Gastroesophageal sphincter (tissue), 3 donors: ENCODE results near the gene FGF3.

Experiments used
- CTCF ChIP-seq, 4 experiments: fragments of 200-600 bp in 2 of 4; fragments of 450-650 bp in 2 of 4; sonication (generic) in 1 of 4; IDR thresholded peaks; one replicate each; pipeline ENCODE4 v1.5.1; 2017 to 2019; ENCODE audit warnings: antibody characterized with exemption in 4 of 4, mild to moderate bottlenecking in 2 of 4, moderate library complexity in 2 of 4
- EP300 ChIP-seq: sonication (generic); formaldehyde crosslinking; IDR thresholded peaks from one replicate; pipeline ENCODE4 v1.6.1; 2017; ENCODE audit warnings: antibody characterized with exemption, mild to moderate bottlenecking
- POLR2A ChIP-seq, 2 donors: fragments of 450-650 bp; IDR thresholded peaks; one replicate each; pipeline ENCODE4 v1.6.1; 2017; ENCODE audit warnings: antibody characterized with exemption in 2 of 2, mild to moderate bottlenecking in 2 of 2, moderate library complexity in 1 of 2
- POLR2AphosphoS5 ChIP-seq: sonication (generic); formaldehyde crosslinking; IDR thresholded peaks from one replicate; pipeline ENCODE4 v1.6.1; 2017; ENCODE audit warnings: antibody characterized with exemption

- TF ChIP-seq POLR2AphosphoS5 (no peak), CTCF (IDR thresholded peaks at IDR 0.05) (no peak), POLR2A (IDR thresholded peaks at IDR 0.05) (no peak), EP300 (no peak)
Observed at GRCh38 chr11:69831985-69832384, 12.8 kb upstream of the FGF3 start.
